ENCODE measurements around the gene TIMM22. TPM values are rescaled to one million over a fixed set of nuclear protein-coding genes. Genes with fewer than 3 reads are reported as not detected.

Gene TIMM22
- total RNA-seq, 1 experiment from 2014 or later: 31.0 TPM

- no peak overlapping the region for H3K4me3 ChIP-seq (ENCODE audit: insufficient read depth, low read depth, low read length)
- peaks cover 13% of the 10 kb centered on the region for H3K36me3 ChIP-seq (replicated peaks; ENCODE audit: control insufficient read depth, insufficient read depth, low read length)
- no peaks in the 10 kb centered on the region for H3K27me3 ChIP-seq (ENCODE audit: control insufficient read depth, insufficient read depth, low read length)
- no peak for DNase-seq
Measured at GRCh38 chr17:1002771-1003555, 6.0 kb downstream of the TIMM22 start.

GRCh38 chr17:1003633-1003971, 6.7 kb downstream of the TIMM22 start:
- H3K36me3 ChIP-seq (replicated peaks; ENCODE audit: control insufficient read depth, insufficient read depth, low read length): peaks cover 13% of the 10 kb centered on the region
- H3K27me3 ChIP-seq (ENCODE audit: control insufficient read depth, insufficient read depth, low read length): no peaks in the 10 kb centered on the region
- no peak for DNase-seq
- H3K4me3 ChIP-seq (ENCODE audit: insufficient read depth, low read depth, low read length): no peak overlapping the region

- peak; percentile 58 for DNase-seq
- peaks cover 13% of the 10 kb centered on the region for H3K36me3 ChIP-seq (replicated peaks; ENCODE audit: control insufficient read depth, insufficient read depth, low read length)
- H3K27me3 ChIP-seq (ENCODE audit: control insufficient read depth, insufficient read depth, low read length): no peaks in the 10 kb centered on the region
- H3K4me3 ChIP-seq (ENCODE audit: insufficient read depth, low read depth, low read length): no peak overlapping the region
Measured at GRCh38 chr17:1003972-1004768, 7.2 kb downstream of the TIMM22 start.

- Histone ChIP-seq H3K36me3 (replicated peaks; ENCODE audit: control insufficient read depth, insufficient read depth, low read length) (peaks cover 9% of the 10 kb centered on the region), H3K4me3 (ENCODE audit: insufficient read depth, low read depth, low read length) (no peak overlapping the region), H3K27me3 (ENCODE audit: control insufficient read depth, insufficient read depth, low read length) (no peaks in the 10 kb centered on the region)
- peak; percentile 75 for DNase-seq
Measured at GRCh38 chr17:1004769-1005295, 7.9 kb downstream of the TIMM22 start.

GRCh38 chr17:1005361-1005946, 8.5 kb downstream of the TIMM22 start:
- peak; percentile 55 for DNase-seq
- Histone ChIP-seq H3K4me3 (ENCODE audit: insufficient read depth, low read depth, low read length) (no peak overlapping the region), H3K36me3 (replicated peaks; ENCODE audit: control insufficient read depth, insufficient read depth, low read length) (peaks cover 7% of the 10 kb centered on the region), H3K27me3 (ENCODE audit: control insufficient read depth, insufficient read depth, low read length) (no peaks in the 10 kb centered on the region)

GRCh38 chr17:1006054-1006453, 9.1 kb downstream of the TIMM22 start:
- DNase-seq: peak; percentile 71
- H3K27me3 ChIP-seq (ENCODE audit: control insufficient read depth, insufficient read depth, low read length): no peaks in the 10 kb centered on the region
- no peak overlapping the region for H3K4me3 ChIP-seq (ENCODE audit: insufficient read depth, low read depth, low read length)
- H3K36me3 ChIP-seq (replicated peaks; ENCODE audit: control insufficient read depth, insufficient read depth, low read length): peaks cover 5% of the 10 kb centered on the region

- peaks cover 2% of the 10 kb centered on the region for H3K36me3 ChIP-seq (replicated peaks; ENCODE audit: control insufficient read depth, insufficient read depth, low read length)
- DNase-seq: peak; percentile 49
- no peak overlapping the region for H3K4me3 ChIP-seq (ENCODE audit: insufficient read depth, low read depth, low read length)
- no peaks in the 10 kb centered on the region for H3K27me3 ChIP-seq (ENCODE audit: control insufficient read depth, insufficient read depth, low read length)
Measured at GRCh38 chr17:1007310-1008007, 10.5 kb downstream of the TIMM22 start.

- Histone ChIP-seq H3K27me3 (ENCODE audit: control insufficient read depth, insufficient read depth, low read length) (no peaks in the 10 kb centered on the region), H3K4me3 (ENCODE audit: insufficient read depth, low read depth, low read length) (no peak overlapping the region), H3K36me3 (replicated peaks; ENCODE audit: control insufficient read depth, insufficient read depth, low read length) (peaks cover 2% of the 10 kb centered on the region)
- DNase-seq: peak; percentile 52
Measured at GRCh38 chr17:1008008-1008761, 11.3 kb downstream of the TIMM22 start.

GRCh38 chr17:1009229-1010085, 12.5 kb downstream of the TIMM22 start:
- Histone ChIP-seq H3K36me3 (replicated peaks; ENCODE audit: control insufficient read depth, insufficient read depth, low read length) (peaks cover 2% of the 10 kb centered on the region), H3K4me3 (ENCODE audit: insufficient read depth, low read depth, low read length) (no peak overlapping the region), H3K27me3 (ENCODE audit: control insufficient read depth, insufficient read depth, low read length) (no peaks in the 10 kb centered on the region)
- peak; percentile 55 for DNase-seq

- DNase-seq: peak; percentile 62
- H3K4me3 ChIP-seq (ENCODE audit: insufficient read depth, low read depth, low read length): no peak overlapping the region
- no peaks in the 10 kb centered on the region for H3K27me3 ChIP-seq (ENCODE audit: control insufficient read depth, insufficient read depth, low read length)
- H3K36me3 ChIP-seq (replicated peaks; ENCODE audit: control insufficient read depth, insufficient read depth, low read length): peaks cover 2% of the 10 kb centered on the region
Measured at GRCh38 chr17:1010086-1010450, 13.1 kb downstream of the TIMM22 start.

GRCh38 chr17:1010586-1010985, 13.7 kb downstream of the TIMM22 start:
- no peak overlapping the region for H3K4me3 ChIP-seq (ENCODE audit: insufficient read depth, low read depth, low read length)
- no peaks in the 10 kb centered on the region for H3K27me3 ChIP-seq (ENCODE audit: control insufficient read depth, insufficient read depth, low read length)
- DNase-seq: peak; percentile 52
- H3K36me3 ChIP-seq (replicated peaks; ENCODE audit: control insufficient read depth, insufficient read depth, low read length): peaks cover 2% of the 10 kb centered on the region

GRCh38 chr17:1011138-1011537, 14.2 kb downstream of the TIMM22 start:
- no peaks in the 10 kb centered on the region for H3K27me3 ChIP-seq (ENCODE audit: control insufficient read depth, insufficient read depth, low read length)

More at GRCh38 chr17:1011138-1011537, 14.2 kb downstream of the TIMM22 start:
- H3K4me3 ChIP-seq (ENCODE audit: insufficient read depth, low read depth, low read length): no peak overlapping the region
- peaks cover 2% of the 10 kb centered on the region for H3K36me3 ChIP-seq (replicated peaks; ENCODE audit: control insufficient read depth, insufficient read depth, low read length)
- DNase-seq: peak; percentile 51

Data from H7 (cell line).